Kidney capillary endothelial cell (primary cell): ENCODE results near the gene MAN1C1.

Experiments
- DNase-seq: peaks from one replicate; pipeline ENCODE4 v3.0.0-alpha.2; 2018; ENCODE audit warnings: low spot score

The MAN1C1 gene

GRCh38 chr1:25765136-25765922 lies 148.7 kb downstream of the MAN1C1 start:
- no peak for DNase-seq

- DNase-seq, result no peak
Measured at GRCh38 chr1:25765923-25766589, 149.5 kb downstream of the MAN1C1 start.

GRCh38 chr1:25766721-25767436 lies 150.3 kb downstream of the MAN1C1 start:
- DNase-seq, result no peak

- DNase-seq, result no peak
Measured at GRCh38 chr1:25767437-25767770, 150.8 kb downstream of the MAN1C1 start.

GRCh38 chr1:25768999-25769398 lies 152.4 kb downstream of the MAN1C1 start:
- no peak for DNase-seq

- no peak for DNase-seq
Measured at GRCh38 chr1:25769625-25770383, 153.2 kb downstream of the MAN1C1 start.

- DNase-seq, result no peak
Measured at GRCh38 chr1:25770541-25771220, 154.1 kb downstream of the MAN1C1 start.

- peak; percentile 45 for DNase-seq
Measured at GRCh38 chr1:25771221-25772114, 154.9 kb downstream of the MAN1C1 start.

GRCh38 chr1:25772164-25772563 lies 155.6 kb downstream of the MAN1C1 start:
- no peak for DNase-seq

GRCh38 chr1:25772692-25773245 lies 156.2 kb downstream of the MAN1C1 start:
- DNase-seq, result no peak

- DNase-seq, result no peak
Measured at GRCh38 chr1:25773441-25774125, 157.0 kb downstream of the MAN1C1 start.

- no peak for DNase-seq
Measured at GRCh38 chr1:25774206-25774803, 157.7 kb downstream of the MAN1C1 start.

GRCh38 chr1:25774921-25775771 lies 158.6 kb downstream of the MAN1C1 start:
- DNase-seq, result no peak

- no peak for DNase-seq
Measured at GRCh38 chr1:25779388-25779787, 162.8 kb downstream of the MAN1C1 start.

GRCh38 chr1:25779894-25780293 lies 163.3 kb downstream of the MAN1C1 start:
- DNase-seq, result no peak

GRCh38 chr1:25780318-25781129 lies 163.9 kb downstream of the MAN1C1 start:
- no peak for DNase-seq

GRCh38 chr1:25781130-25781433 lies 164.5 kb downstream of the MAN1C1 start:
- DNase-seq, result no peak
